Measurements from ENCODE around the gene ARID1A. TPM values are rescaled to one million over a fixed set of nuclear protein-coding genes. Genes with fewer than 3 reads are reported as not detected.

Gene ARID1A
- total RNA-seq, 1 donor from 2014 or later, result 38.7 TPM

GRCh38 chr1:26761217-26761616 is 65.4 kb downstream of the ARID1A start:
- DNase-seq, result no peak

GRCh38 chr1:26767714-26768113 is 71.9 kb downstream of the ARID1A start:
- DNase-seq, result no peak

DNA sequence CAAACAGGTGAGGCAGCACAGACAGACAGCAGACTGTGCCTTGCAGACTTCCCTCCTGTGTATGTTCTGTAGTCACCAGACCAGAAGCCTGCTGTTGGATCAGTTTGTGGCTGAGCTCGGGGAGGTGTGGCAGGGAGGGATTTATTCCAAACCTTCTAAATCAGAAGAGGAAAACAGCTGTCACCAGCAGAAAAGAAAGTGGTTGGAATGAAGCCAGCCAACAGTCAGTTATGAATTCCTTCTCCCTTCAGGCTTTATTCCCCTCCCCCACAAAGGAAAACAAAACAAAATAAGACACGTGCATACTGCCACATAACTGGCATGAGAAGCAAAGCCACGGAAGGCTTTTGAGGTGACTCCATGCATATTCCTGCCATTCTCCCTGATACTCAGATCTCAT is 72.9 kb downstream of the ARID1A start:
- peak; percentile 81 for DNase-seq

DNA sequence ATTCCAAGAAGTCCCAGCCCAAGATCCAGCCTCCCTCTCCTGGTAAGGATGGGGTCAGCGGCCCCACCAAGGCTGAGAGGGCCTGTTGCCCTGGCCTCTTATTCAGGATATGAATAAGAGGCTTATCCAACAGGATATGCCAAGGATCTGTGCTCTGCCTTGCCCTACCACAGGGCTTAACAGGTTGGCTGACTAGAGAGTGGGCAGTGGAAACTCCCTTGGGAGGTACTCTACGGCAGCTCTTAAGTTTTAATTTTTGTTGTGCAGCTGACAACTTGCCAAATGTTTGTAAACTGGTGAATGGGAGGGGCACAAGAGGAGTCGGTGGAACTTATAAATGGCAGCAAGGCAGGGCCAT is 75.4 kb downstream of the ARID1A start:
- no peak for DNase-seq

DNA sequence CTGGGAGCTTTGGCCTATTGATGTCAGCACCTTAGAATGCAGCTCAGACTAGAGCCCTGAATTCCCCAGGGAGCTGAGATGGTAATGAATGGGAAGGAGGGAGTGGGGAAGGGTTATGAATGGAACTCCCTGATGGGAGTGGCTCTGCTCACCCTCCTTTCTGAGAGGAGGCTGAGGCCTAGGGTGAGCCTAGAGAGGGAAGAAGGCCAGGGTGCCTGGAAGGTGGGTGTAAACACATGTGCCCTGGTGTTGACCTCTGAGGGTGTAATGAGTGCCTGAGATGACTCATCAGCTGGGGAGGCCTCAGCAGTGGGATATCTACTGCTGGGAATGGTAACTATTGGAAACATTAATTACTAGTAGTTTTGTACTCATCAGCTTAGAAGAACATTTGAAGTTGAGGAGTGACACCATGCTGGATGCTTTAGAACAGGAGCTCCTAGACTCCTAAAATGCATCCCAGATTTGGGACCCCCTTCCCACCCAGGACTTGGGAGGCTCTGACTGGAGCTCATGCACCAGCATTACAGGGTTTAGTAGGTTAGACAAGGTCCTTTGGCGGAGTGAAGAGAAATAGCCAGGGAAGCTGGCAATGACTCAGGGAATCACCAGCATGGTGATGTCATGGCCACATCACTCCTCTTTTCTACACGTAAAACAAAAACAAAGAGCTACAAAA is 76.0 kb downstream of the ARID1A start:
- peak; percentile 58 for DNase-seq

DNA sequence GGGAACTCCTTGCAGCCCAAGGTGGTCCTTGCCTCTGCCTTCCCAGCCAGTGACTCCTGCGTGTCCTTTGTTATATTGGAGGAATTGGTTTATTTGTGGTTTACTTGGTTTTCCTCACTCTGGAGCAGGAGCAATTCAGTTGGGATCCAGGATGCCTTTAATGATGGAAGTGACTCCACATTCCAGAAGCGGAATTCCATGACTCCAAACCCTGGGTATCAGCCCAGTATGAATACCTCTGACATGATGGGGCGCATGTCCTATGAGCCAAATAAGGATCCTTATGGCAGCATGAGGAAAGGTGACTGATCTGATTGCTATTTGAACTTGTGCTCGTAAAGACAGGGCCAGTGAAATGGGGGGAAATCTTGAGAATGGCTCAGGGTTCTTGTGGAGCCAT is 76.9 kb downstream of the ARID1A start:
- DNase-seq, result no peak

- DNase-seq, result no peak
Observed at GRCh38 chr1:26774462-26774861, 78.6 kb downstream of the ARID1A start.

DNA sequence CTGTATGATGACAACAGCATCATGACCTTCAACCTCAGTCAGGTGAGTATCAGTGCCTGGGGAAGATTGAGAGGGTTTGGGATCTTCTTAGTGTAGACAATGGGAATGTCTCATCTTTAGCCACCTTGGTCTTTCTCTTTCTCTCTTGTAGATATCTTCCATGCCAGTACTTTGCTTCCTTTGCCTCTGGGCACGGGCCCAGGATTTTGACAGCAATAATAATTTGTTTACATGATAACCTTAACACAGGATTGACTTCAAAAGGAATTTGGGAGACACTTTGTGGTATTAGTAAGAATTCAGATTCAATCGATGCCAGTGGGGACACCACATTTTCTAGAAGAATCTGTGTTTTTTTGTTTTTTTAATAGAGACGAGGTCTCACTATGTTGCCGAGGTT is 79.9 kb downstream of the ARID1A start:
- DNase-seq, result no peak

- no peak for DNase-seq
Observed at GRCh38 chr1:26779098-26779668, 83.4 kb downstream of the ARID1A start.

DNA sequence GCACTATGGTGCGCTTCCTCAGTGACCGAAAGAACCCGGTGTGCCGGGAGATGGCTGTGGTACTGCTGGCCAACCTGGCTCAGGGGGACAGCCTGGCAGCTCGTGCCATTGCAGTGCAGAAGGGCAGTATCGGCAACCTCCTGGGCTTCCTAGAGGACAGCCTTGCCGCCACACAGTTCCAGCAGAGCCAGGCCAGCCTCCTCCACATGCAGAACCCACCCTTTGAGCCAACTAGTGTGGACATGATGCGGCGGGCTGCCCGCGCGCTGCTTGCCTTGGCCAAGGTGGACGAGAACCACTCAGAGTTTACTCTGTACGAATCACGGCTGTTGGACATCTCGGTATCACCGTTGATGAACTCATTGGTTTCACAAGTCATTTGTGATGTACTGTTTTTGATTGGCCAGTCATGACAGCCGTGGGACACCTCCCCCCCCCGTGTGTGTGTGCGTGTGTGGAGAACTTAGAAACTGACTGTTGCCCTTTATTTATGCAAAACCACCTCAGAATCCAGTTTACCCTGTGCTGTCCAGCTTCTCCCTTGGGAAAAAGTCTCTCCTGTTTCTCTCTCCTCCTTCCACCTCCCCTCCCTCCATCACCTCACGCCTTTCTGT is 84.6 kb downstream of the ARID1A start:
- no peak for DNase-seq

GRCh38 chr1:26781206-26781825 is 85.5 kb downstream of the ARID1A start:
- DNase-seq, result no peak

DNA sequence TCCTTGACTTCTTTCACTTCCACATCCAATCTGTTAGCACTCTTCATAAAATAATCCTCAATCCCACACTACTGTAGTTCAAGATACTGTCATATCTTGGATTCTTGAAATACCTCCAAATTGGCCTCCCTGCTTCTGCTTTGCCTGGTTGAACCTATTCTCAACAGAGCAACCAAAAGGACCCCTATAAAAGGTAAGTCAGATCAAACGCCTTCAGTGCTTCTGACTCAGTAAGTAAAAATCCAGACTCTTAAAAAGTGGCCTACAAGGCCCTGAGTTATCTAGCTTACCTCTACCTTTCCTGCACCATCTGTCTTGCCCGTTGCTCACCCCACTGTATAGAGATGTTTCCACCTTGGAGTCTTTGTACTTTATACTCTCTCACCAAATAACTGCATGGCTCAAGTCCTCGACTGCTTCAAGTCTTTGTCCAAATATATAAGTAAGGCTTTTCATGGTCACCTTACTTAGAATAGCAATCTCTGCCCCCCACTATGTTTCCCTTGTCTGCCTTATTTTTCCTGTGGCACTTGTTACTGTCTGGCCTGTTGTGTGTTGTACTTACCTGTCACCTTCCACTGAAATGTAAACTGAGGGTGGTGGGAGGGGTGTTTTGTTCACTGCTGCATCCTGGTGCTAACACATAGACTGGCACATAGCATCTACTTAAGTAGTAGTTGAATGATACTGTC is 86.9 kb downstream of the ARID1A start:
- no peak for DNase-seq

GRCh38 chr1:26783646-26784022 is 87.8 kb downstream of the ARID1A start:
- DNase-seq, result no peak

DNA sequence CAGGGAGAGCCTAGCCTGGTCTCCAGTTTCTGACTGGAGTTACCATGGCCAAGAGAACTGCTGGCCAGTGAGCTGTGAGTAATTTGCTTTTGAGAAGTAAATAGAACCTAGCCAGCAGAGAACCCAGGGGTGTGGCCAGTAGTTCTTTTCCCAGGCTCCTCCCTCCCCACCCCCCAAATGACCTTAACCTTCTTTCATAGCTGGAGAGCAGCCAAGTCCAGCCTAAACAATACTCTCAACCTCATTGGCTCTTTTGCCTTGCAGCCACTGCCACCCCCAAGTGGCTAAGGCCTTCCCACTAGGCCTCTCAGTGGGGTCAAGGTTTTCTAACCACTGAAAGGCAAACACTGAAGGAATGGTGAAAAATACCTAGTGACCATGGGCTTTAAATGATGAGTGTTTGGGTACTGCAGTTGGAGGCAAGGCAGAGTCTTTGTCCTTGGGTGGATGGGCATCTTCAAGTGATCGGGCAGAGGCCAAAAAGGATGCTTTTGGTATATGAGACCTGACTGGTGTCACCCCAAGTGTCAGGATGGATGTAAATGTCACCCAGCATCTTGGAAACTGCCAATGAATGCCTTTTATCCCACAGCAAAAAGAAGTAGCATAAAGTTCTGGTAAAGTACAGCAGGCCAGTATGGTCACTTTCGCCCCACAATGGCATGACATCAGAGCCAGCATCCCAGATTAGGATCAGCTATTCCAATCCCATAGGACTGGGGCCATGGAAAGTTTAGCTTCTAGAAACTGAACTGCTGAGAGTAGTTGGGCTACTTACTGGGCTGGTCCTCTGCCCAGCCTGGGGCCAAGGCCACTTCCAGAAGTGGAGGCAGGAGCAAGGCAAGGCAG is 88.4 kb downstream of the ARID1A start:
- DNase-seq, result peak; percentile 42

DNA sequence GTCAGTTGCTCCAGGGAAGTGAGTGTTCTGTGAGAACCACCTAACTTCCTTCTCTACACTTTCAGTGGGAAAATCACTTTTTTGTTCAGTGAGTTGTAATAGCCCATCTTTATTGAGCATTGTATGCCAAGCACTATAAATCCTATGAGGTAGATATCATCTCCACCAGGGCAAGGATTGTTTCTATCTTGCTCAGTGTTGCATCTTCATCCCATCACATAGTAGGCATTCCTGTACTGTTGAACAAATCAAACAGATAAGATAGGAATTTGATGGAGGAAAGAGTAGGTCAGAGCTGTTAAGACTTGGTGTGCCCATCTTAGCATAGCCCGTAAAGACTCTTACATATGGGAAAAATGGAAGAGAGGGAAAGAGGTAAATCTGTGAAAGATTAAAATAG is 89.1 kb downstream of the ARID1A start:
- no peak for DNase-seq

- DNase-seq, result peak; percentile 50
Observed at GRCh38 chr1:26785611-26786436, 90.0 kb downstream of the ARID1A start.

- peak; percentile 79 for DNase-seq
Observed at GRCh38 chr1:26786437-26787380, 90.9 kb downstream of the ARID1A start.

DNA sequence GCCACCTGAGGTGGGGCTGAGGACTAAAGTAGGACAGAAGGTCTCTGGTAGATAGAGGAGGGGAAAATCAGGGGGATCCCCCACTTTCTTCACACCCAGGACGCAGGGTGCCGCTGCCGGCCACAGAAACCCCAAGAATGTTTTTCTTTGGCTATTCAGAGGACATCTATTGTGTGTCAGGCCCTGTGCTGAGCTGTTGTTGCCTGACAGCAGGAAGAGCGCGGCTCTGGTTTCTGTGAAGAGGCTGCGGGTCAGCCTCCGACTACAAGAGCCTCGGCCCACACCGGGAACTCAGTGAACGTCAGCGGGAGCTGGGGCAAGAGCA is 91.5 kb downstream of the ARID1A start:
- no peak for DNase-seq

GRCh38 chr1:26787706-26788514 is 92.1 kb downstream of the ARID1A start, which contains the start of gene PIGV:
Gene PIGV (plus strand): TSS chr1:26787950. CDS start chr1:26790816, 2,866 bp downstream.
- DNase-seq, result peak; percentile 95

Measured in tongue (tissue), 2 donors.